Measurements from ENCODE around the gene MAML1.

GRCh38 chr5:179812135-179812825 lies 79.7 kb downstream of the MAML1 start:
- TF ChIP-seq CTCF (conservative IDR thresholded peaks at IDR 0.05; ENCODE audit: low read length) = no peak
- TF ChIP-seq EZH2phosphoT487 (IDR thresholded peaks at IDR 0.05; ENCODE audit: borderline replicate concordance) = no peak

Measured in Loucy (cell line).